Hepatic stellate cell (primary cell): ENCODE measurements around the gene IGF1R.
A peak's percentile ranks its signal among the peaks of the same experiment; 100 is the strongest.

ENCODE experiments used
- DNase-seq: peaks from one replicate; pipeline ENCODE4 v3.0.0; 2011; ENCODE audit warnings: low spot score

Gene IGF1R

DNA sequence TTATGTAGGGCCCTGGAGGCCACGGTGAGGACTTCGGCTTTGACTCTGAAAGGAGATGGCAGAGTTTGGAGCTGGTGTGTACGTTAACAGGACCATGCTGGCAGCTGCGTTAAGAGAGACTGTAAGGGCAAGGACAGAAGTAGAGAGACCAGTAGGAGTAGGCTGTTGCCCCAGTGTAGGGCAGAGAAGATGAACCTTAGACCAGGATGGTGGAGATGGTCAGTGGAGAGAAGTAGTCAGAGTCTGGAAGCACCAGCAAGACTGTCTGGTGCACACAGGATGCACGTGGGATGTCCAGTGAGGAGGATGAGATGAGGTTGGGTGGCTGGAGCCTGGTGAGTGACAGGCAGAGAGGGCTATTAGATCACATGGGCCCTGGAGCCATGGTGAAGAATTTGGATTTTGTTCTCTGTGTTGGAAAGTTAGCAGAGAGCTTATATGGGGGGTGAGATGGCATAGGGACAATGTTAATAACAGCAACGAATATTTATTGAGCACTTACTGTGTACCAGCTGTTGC lies 150.1 kb downstream of the IGF1R start:
- no peak for DNase-seq

GRCh38 chr15:98799461-98800390 lies 151.4 kb downstream of the IGF1R start:
- DNase-seq, result no peak

GRCh38 chr15:98800437-98801233 lies 152.3 kb downstream of the IGF1R start:
- DNase-seq, result peak; percentile 32

GRCh38 chr15:98801234-98801561 lies 152.9 kb downstream of the IGF1R start:
- DNase-seq, result no peak

GRCh38 chr15:98802187-98802586 lies 153.8 kb downstream of the IGF1R start:
- no peak for DNase-seq

DNA sequence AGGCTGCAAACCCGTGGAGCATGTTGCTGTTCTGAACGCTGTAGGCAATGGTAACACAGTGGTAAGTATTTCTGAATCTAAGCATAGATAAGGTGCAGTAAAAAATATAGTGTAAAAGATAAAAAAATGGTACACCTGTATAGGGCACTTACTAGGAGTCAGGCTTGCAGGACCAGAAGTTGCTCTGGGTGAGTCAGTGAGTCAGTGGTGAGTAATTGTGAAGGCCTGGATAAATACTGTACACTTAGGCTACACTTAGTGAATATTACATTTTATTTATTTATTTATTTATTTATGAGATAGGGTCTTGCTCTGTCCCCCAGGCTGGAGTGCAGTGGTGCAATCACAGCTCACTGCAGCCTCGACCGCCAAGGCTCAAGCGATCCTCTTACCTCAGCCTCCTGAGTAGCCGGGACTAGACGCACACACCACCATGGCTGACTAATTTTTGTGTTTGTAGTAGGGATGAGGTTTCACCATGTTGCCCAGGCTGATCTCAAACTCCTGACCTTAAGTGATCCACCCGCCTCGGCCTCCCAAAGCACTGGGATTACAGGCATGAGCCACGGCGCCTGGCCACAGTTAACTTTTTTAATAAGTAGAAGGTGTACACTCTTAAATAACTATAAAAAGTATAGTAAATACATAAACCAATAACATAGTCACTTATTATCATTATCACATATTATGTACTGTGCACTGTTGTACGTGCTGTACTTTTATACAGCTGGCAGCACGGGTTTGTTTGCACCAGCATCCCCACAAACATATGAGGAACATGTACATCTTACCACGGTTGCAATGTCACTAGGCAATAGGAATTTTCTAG lies 155.1 kb downstream of the IGF1R start:
- DNase-seq, result no peak

- no peak for DNase-seq
These were observed 155.7 kb downstream of the IGF1R start for GRCh38 chr15:98804057-98804380.

DNA sequence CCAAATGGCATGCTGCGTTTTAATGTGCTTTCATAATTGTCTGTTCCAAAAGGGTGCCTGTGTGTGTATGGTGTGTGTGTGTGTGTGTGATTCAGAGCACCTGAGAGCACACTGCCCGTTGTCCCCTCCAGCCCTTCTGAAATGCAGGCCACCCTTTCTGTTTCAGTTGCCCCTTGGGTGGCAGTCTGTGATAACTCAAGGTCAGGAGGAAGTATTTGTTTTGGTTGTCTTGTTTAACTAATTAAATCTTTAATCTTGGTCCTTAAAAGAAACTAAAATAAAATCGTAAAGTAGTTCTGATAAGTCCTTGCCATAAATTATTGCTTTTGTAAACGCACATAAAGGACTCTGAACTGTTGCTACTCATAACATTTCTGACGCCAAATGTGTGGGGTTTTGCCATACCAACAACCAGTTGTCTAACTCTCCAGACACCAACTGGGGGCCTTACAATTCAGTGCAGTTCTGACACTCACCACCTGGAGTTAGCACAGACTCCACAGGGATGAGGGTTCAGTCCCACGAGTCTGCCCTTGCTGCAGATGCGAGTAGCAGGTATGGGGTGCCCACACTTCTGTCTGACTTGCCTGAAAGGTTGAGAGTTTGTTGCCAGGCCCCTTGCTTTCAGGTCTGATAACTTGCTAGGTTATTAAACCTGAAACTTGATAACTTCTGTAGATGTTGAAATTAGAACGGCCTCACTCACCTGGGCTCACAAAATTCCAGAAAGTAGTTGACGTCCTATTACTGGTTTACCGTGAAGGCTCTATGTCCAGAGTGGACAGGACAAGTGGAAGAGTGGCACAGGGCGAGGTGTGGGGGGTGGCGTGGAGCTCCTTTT lies 157.3 kb downstream of the IGF1R start:
- DNase-seq, result no peak

DNA sequence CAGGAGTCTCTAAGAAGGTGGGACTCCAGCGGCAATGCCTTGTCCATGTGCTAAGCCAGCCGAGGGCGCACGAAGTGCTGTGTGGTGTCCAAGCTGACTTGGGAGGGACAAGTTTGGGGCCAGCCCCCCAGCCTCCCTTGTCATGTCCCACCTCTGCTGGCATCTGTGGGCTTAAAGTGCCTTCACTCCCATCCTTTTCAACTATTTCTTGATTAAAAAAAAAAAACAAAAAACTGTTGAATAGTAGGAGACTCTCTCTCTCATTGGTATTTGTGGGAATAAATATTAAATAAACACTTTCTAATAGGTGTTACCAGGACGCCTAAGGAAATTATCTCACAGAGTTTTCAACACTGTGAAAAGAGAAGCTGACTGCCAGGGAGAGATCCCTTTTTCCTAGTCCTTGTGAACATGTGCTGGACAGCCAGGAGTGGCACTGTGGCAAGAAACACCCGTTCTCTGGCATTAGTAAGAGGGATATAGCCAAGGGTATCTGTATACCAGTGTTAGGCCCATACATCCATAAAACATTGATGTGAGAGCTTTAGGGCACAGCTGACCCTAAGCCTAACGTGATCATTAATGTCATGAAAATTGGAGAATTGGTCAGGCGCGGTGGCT lies 158.0 kb downstream of the IGF1R start:
- DNase-seq, result no peak

DNA sequence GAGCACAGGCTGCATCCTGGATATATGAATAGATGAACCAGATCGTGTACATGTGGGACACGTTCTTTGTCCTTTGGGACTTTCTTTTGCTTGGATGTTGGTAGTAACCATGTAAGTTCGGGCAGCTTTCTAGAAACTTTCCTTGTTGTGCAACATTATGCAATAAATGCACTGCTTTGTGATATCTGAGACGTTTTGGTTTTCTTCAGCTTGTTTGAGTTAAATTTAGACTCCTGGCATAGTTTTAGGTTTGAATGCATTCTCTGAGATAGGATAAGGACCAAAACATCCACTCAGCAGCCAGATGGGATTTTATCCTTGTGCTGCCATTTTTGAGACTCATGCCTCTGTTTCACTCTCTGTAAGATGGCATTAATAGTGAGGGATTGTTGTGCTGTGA lies 158.9 kb downstream of the IGF1R start:
- DNase-seq, result peak; percentile 34

DNA sequence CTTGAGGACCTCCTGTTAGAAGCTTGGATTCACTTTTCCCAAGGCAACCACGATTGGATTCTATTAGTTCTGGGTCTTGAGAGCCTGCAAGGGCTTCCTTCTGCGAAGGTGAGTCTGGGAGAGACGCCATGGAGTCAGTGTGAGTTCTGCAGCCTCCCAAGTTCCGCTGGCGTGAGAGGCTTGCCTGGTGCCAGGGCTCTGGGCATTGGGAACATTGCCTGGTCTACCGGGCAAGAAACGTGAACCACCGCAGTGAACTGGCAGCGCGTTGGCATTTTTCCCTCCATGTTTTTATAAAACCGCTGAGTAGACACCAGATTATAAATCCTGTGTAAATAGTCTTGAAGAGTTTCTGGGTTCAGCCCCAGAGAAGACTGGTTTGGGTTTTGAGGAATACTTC lies 160.9 kb downstream of the IGF1R start:
- no peak for DNase-seq

DNA sequence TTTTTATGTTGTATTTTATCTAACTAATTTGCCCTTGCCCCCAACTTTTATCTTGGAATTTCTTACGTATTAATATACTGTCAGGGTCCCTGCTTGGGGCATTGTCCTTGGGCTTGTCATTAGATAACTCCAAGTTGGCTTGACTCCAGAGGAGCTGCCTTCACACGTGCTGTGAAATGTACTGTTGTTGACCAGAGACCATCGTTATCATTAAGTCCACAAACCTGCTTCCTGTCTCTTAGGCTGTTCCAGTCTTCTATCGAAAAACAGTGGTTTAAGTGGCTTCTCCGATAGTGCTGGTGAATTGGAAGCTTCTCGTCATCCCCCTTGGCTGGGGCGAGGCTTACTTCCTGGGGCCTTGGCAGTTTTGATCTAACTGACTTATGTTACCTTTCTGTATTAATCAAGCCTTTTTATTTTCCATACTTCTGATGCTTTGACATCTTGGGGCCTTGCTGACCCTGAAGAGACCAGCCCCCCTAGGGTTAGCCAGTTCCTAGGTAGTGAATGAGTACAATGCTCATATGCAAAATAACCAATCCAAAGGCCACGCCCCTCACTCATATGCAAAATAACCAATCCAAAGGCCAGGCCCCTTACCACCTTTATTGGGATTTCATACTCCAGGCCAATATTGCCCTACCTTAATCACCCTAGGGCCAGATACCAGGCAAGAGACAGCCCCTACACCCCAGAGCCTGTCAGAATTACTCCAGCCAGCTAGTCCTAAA lies 164.5 kb downstream of the IGF1R start:
- no peak for DNase-seq

GRCh38 chr15:98813951-98814350 lies 165.6 kb downstream of the IGF1R start:
- DNase-seq, result no peak

DNA sequence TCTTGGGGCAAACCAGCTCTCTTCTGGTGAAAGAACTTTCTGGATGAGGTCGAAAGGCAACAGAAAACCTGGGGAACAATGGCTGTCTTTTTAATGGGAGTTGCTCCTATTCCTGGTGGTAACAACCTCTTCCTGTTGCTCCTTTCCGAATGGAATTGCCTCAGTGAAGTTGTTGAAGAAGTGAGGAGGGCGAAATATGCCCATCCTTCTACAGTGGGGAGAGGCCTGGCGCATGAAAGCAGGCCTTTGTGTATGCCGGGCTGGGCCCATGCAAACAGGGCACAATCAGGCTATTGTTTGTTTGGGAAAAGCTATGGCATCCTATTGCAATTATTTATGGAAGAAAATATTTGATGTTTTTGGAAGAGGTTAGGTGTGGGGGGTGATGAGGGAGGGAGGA lies 166.9 kb downstream of the IGF1R start:
- DNase-seq, result no peak

- no peak for DNase-seq
These were observed 169.4 kb downstream of the IGF1R start for GRCh38 chr15:98817745-98818144.

GRCh38 chr15:98823012-98823458 lies 174.7 kb downstream of the IGF1R start:
- DNase-seq, result peak; percentile 47

GRCh38 chr15:98823616-98824015 lies 175.3 kb downstream of the IGF1R start:
- DNase-seq, result no peak

GRCh38 chr15:98824595-98824994 lies 176.3 kb downstream of the IGF1R start:
- no peak for DNase-seq

GRCh38 chr15:98826658-98827057 lies 178.3 kb downstream of the IGF1R start:
- DNase-seq, result no peak

DNA sequence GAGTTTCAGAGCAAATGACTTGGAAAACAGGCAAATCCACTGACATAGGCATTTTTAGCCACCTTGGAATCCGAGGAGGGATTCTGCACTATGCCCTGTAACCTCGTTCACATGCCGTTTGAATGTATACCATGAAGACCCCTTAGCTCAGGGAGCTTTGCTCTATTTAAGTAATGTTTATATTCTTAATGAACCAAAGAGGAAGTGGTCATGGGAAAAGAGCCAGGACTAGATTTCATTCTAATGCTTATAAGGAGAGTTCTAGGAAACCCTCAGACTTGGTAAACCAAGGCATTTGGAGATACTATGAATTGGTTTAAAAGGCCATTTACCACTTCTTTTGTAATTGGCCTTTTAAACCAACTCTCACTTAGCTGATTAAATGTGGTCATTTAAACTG lies 178.9 kb downstream of the IGF1R start:
- no peak for DNase-seq
